K562 (cell line): ENCODE data around the gene THAP12. TPM values are rescaled to one million over a fixed set of nuclear protein-coding genes. Genes with fewer than 3 reads are reported as not detected.

Experiments
- ELF2 ChIP-seq: fragments of 250-450 bp; sonication (Bioruptor Pico); IDR thresholded peaks from 2 replicates; pipeline ENCODE4 v1.5.0; 2021; ENCODE audit warnings: mild to moderate bottlenecking
- GTF2A2 ChIP-seq: IDR thresholded peaks from 2 replicates; pipeline ENCODE4 v1.6.1; 2016; ENCODE audit warnings: mild to moderate bottlenecking, missing genetic modification characterization, missing compliant biosample characterization
- HNRNPL ChIP-seq: fragments of 200-400 bp; formaldehyde crosslinking; IDR thresholded peaks from 2 replicates; pipeline ENCODE4 v1.6.1; 2017; ENCODE audit warnings: low read depth, mild to moderate bottlenecking, low read length
- MIER1 ChIP-seq: fragments of 450-650 bp; IDR thresholded peaks from 2 replicates; pipeline ENCODE4 v1.6.1; 2016; ENCODE audit warnings: antibody characterized with exemption, mild to moderate bottlenecking, low read depth
- NR1H2 ChIP-seq: sonication (generic); formaldehyde crosslinking; IDR thresholded peaks from 2 replicates; pipeline ENCODE4 v1.4.0; 2020; ENCODE audit warnings: mild to moderate bottlenecking, missing genetic modification reagents
- OTX1 ChIP-seq: fragments of 450-650 bp; formaldehyde crosslinking; IDR thresholded peaks from 2 replicates; pipeline ENCODE4 v1.4.0; 2022; ENCODE audit warnings: mild to moderate bottlenecking
- PATZ1 ChIP-seq: fragments of 250-450 bp; sonication (Bioruptor Pico); IDR thresholded peaks from 2 replicates; pipeline ENCODE4 v1.5.0; 2020; ENCODE audit warnings: mild to moderate bottlenecking, borderline replicate concordance
- RBM14 ChIP-seq: fragments of 200-400 bp; formaldehyde crosslinking; IDR thresholded peaks from 2 replicates; pipeline ENCODE4 v1.6.1; 2018; ENCODE audit warnings: low read depth, mild to moderate bottlenecking, low read length, moderate library complexity, borderline replicate concordance; ENCODE audit not compliant: insufficient read depth
- RBM15 ChIP-seq: fragments of 200-400 bp; formaldehyde crosslinking; IDR thresholded peaks from 2 replicates; pipeline ENCODE4 v1.6.1; 2018; ENCODE audit warnings: mild to moderate bottlenecking, low read length, moderate library complexity; ENCODE audit not compliant: insufficient read depth
- RHOXF2B ChIP-seq: fragments of 250-450 bp; sonication (Bioruptor Pico); conservative IDR thresholded peaks from 2 replicates; pipeline ENCODE4 v1.5.1; 2021
- RNF219 ChIP-seq: fragments of 250-450 bp; sonication (Bioruptor Pico); IDR thresholded peaks from 2 replicates; pipeline ENCODE4 v1.5.0; 2022; ENCODE audit warnings: mild to moderate bottlenecking
- SNAPC5 ChIP-seq: fragments of 250-450 bp; sonication (Bioruptor Pico); IDR thresholded peaks from 2 replicates; pipeline ENCODE4 v1.8.0; 2021; ENCODE audit warnings: moderate library complexity, mild to moderate bottlenecking, inconsistent platforms
- SOX6 ChIP-seq: fragments of 450-650 bp; IDR thresholded peaks from 2 replicates; pipeline ENCODE4 v1.6.1; 2014; ENCODE audit warnings: mild to moderate bottlenecking
- TARDBP ChIP-seq: fragments of 450-650 bp; IDR thresholded peaks from 2 replicates; pipeline ENCODE4 v1.6.1; 2016
- TCF7 ChIP-seq: sonication (generic); IDR thresholded peaks from 2 replicates; pipeline ENCODE4 v1.6.1; 2016; ENCODE audit warnings: antibody characterized with exemption, borderline replicate concordance
- TCFL5 ChIP-seq: fragments of 250-450 bp; sonication (Bioruptor Pico); conservative IDR thresholded peaks from 2 replicates; pipeline ENCODE4 v1.6.1; 2021; ENCODE audit warnings: mild to moderate bottlenecking, moderate library complexity, matching md5 sums
- U2AF2 ChIP-seq: fragments of 200-400 bp; formaldehyde crosslinking; optimal IDR thresholded peaks from 2 replicates; pipeline ENCODE3; 2017; ENCODE audit warnings: low read depth, mild to moderate bottlenecking, low read length
- ZBTB49 ChIP-seq: sonication (generic); formaldehyde crosslinking; IDR thresholded peaks from 2 replicates; pipeline ENCODE4 v1.8.0; 2022; ENCODE audit warnings: missing genetic modification reagents, mild to moderate bottlenecking, borderline replicate concordance
- ZNF197 ChIP-seq: fragments of 200-800 bp; sonication (Bioruptor generic); IDR thresholded peaks from 2 replicates; pipeline ENCODE4 v1.6.1; 2016; ENCODE audit warnings: low read depth, missing genetic modification characterization, missing compliant biosample characterization
- ZSCAN29 ChIP-seq: fragments of 450-650 bp; IDR thresholded peaks from 2 replicates; pipeline ENCODE4 v1.6.1; 2017
- polyA plus RNA-seq, 8 experiments: library from polyadenylated mRNA; depleted of rRNA in 4 of 8; stranded (reverse) in 5 of 8; unstranded in 3 of 8; fragments of >200 nt; fragmentation: Nextera tagmentation in 2 of 8; fragmentation: Illumina TruSeq in 1 of 8; extraction: Ambion mirVana in 2 of 8; extraction: Trizol in 1 of 8; gene quantifications; 2 replicates each; pipeline versions ENCODE4 v1.2.1 to v1.2.3, GENCODE V29; 2011 to 2014; ENCODE audit warnings: inconsistent platforms in 1 of 8, missing spikeins in 1 of 8
- total RNA-seq, 7 experiments: library from RNA; depleted of rRNA in 6 of 7; stranded (reverse); fragments of >200 nt in 6 of 7; fragmentation: Illumina TruSeq in 2 of 7; extraction: Trizol in 2 of 7; gene quantifications; 2 replicates each; pipeline versions ENCODE4 v1.2.1 to v1.2.3, GENCODE V29; 2011 to 2021; ENCODE audit warnings: low replicate concordance in 1 of 7

THAP12 gene
- total and polyA plus RNA-seq, 9 of the 15 experiments (the other 6 are each of a cell fraction or from before 2014, with no cell fraction given), result 28.1 to 103 (median 57.8) TPM

- no peak; the same call in 1 of the 2 replicates for TF ChIP-seq TCFL5 (CRISPR knock-in tag)
- TF ChIP-seq OTX1 (CRISPR knock-in tag), result no peak
- no peak for TF ChIP-seq ZBTB49 (CRISPR knock-in tag)
- TF ChIP-seq PATZ1 (CRISPR knock-in tag), result no peak
- TF ChIP-seq U2AF2, result no peak
- TF ChIP-seq ZSCAN29, result 0 out of 2 replicates have a peak, but pooled peaks have one; percentile 14
- 0 out of 2 replicates have a peak, but pooled peaks have one; percentile 76 for TF ChIP-seq NR1H2 (CRISPR knock-in tag)
- TF ChIP-seq TCF7, result no peak
- no peak for TF ChIP-seq RNF219 (CRISPR knock-in tag)
- TF ChIP-seq GTF2A2 (tag), result no peak
- no peak for TF ChIP-seq SOX6
- no peak for TF ChIP-seq SNAPC5 (CRISPR knock-in tag)
- TF ChIP-seq RBM14, result no peak
- no peak for TF ChIP-seq TARDBP
- TF ChIP-seq MIER1, result no peak
- TF ChIP-seq ELF2 (CRISPR knock-in tag), result no peak
- TF ChIP-seq ZNF197 (CRISPR knock-in tag), result no peak
- no peak for TF ChIP-seq RBM15
- TF ChIP-seq HNRNPL, result no peak
- no peak for TF ChIP-seq RHOXF2B
Observed at GRCh38 chr11:76380977-76381719, at the start of gene THAP12, which contains the start of gene GVQW3 (continued).
